GM12878 (cell line): ENCODE data around the gene NKAIN2. TPM values are rescaled to one million over a fixed set of nuclear protein-coding genes. Genes with fewer than 3 reads are reported as not detected.
A peak's percentile ranks its signal among the peaks of the same experiment; 100 is the strongest.

Experiments
- ATAC-seq: fragments of 200-7000 bp; cut with Tn5 transposase; 3 replicates; pipeline ENCODE4 v1.9.1; 2020; ENCODE audit warnings: mild to moderate bottlenecking, moderate library complexity
- Bru-seq: library from RNA; stranded (reverse); fragments of 400-500 nt; gene quantifications from one replicate; lab custom pipeline; 2021; lab: Mats Ljungman, UMichigan
- BruChase-seq, 2 experiments: library from RNA; stranded (reverse); fragments of 400-500 nt; gene quantifications; one replicate each; lab custom pipeline; 2021; lab: Mats Ljungman, UMichigan
- BruUV-seq: library from RNA; stranded (reverse); fragments of 400-500 nt; replicated peaks from 2 replicates; lab custom pipeline; 2021; lab: Mats Ljungman, UMichigan
- CTCF ChIA-PET: fragments of 300-600 bp; sonication (Branson Sonifier 250); formaldehyde crosslinking; extraction: SDS; loops from one replicate; lab custom pipeline; 2021; ENCODE audit warnings: inconsistent platforms; lab: Yijun Ruan, JAX
- POLR2A ChIA-PET: fragments of 350-600 bp; formaldehyde crosslinking; extraction: SDS; loops from one replicate; lab custom pipeline; 2021; ENCODE audit warnings: inconsistent platforms; lab: Charles Lee
- RAD21 ChIA-PET: fragments of 300-600 bp; sonication (Branson Sonifier 250); formaldehyde crosslinking; loops from one replicate; lab custom pipeline; 2023; ENCODE audit warnings: antibody characterized with exemption; ENCODE audit not compliant: unreplicated experiment; lab: Charles Lee
- SMC1A ChIA-PET: fragments of 300-600 bp; sonication (Branson Sonifier 250); formaldehyde crosslinking; loops from one replicate; lab custom pipeline; 2023; ENCODE audit not compliant: unreplicated experiment, uncharacterized antibody; lab: Charles Lee
- DNase-seq: peaks from one replicate; pipeline ENCODE4 v3.0.0-alpha.2; 2011; ENCODE audit warnings: low read depth, low spot score
- FAIRE-seq: peaks from 3 replicates; lab custom pipeline; 2011; peaks lifted over from hg19 to GRCh38; lab: Jason Lieb, UNC
- H2AFZ ChIP-seq: 2 replicates; pipeline ENCODE4 v1.6.0; 2011; ENCODE audit warnings: low read depth, low read length, control low read depth; ENCODE audit not compliant: control insufficient read depth
- H3K27ac ChIP-seq: 2 replicates; pipeline ENCODE4 v1.5.1; 2011; ENCODE audit warnings: control low read depth; ENCODE audit not compliant: control insufficient read depth, insufficient read depth
- H3K27me3 ChIP-seq, 2 experiments: replicated peaks in 1 of 2; 2 replicates each; pipeline versions ENCODE4 v1.6.0 to v1.6.1; 2011; ENCODE audit warnings: low read length in 1 of 2; ENCODE audit not compliant: control insufficient read depth in 2 of 2, insufficient read depth in 2 of 2
- H3K36me3 ChIP-seq, 2 experiments: 2 replicates each; pipeline ENCODE4 v1.5.1; 2011; ENCODE audit warnings: low read length in 1 of 2; ENCODE audit not compliant: control insufficient read depth in 2 of 2, insufficient read depth in 2 of 2
- H3K4me1 ChIP-seq: 2 replicates; pipeline ENCODE4 v1.6.1; 2011; ENCODE audit warnings: mild to moderate bottlenecking, low read length, moderate library complexity, mixed read lengths; ENCODE audit not compliant: control insufficient read depth, insufficient read depth
- H3K4me2 ChIP-seq: 2 replicates; pipeline ENCODE4 v1.6.0; 2011; ENCODE audit warnings: control low read depth; ENCODE audit not compliant: control insufficient read depth, insufficient read depth
- H3K4me3 ChIP-seq: fragments of 200-600 bp; sonication (generic); 2 replicates; pipeline ENCODE4 v1.5.1; 2016
- H3K79me2 ChIP-seq: 2 replicates; pipeline ENCODE4 v1.6.0; 2011; ENCODE audit warnings: low read length; ENCODE audit not compliant: control insufficient read depth, insufficient read depth
- H3K9ac ChIP-seq: 2 replicates; pipeline ENCODE4 v1.8.0; 2011; ENCODE audit warnings: low read length, control low read depth, mixed read lengths; ENCODE audit not compliant: control insufficient read depth, insufficient read depth
- H3K9me3 ChIP-seq: replicated peaks from 3 replicates; pipeline ENCODE4 v1.5.1; 2011; ENCODE audit warnings: mild to moderate bottlenecking, low read length; ENCODE audit not compliant: control insufficient read depth, insufficient read depth
- H4K20me1 ChIP-seq: 2 replicates; pipeline ENCODE4 v1.6.0; 2011; ENCODE audit not compliant: control insufficient read depth, insufficient read depth
- IKZF1 ChIP-seq: fragments of 450-650 bp; conservative IDR thresholded peaks from 2 replicates; pipeline ENCODE4 v1.6.1; 2017; ENCODE audit warnings: antibody characterized with exemption, mild to moderate bottlenecking
- YBX1 ChIP-seq: fragments of 450-650 bp; IDR thresholded peaks from 2 replicates; pipeline ENCODE4 v1.6.1; 2016; ENCODE audit warnings: antibody characterized with exemption
- WGBS: methylation state at CpG from one replicate; pipeline ENCODE4 v1.1.6; 2016; ENCODE audit warnings: low lambda C conversion rate; ENCODE audit not compliant: insufficient replicate concordance, insufficient coverage; ENCODE audit errors: missing lambda C conversion rate; 5-methylcytosine and 5-hydroxymethylcytosine counted together
- in situ Hi-C: fragments of 300-500 bp; cut with MboI; formaldehyde crosslinking; loops from 9 replicates; pipeline ENCODE4 v1.14.3; 2018; ENCODE audit warnings: mixed read lengths
- intact Hi-C: fragments of 100-400 bp; cut with micrococcal nuclease; formaldehyde crosslinking; loops from one replicate; pipeline ENCODE4 v1.14.2; 2022; ENCODE audit not compliant: unreplicated experiment
- long read RNA-seq, 2 experiments: library from polyadenylated mRNA; unstranded; transcript quantifications; one replicate each; pipeline ENCODE4 v2.0.0, GENCODE V29; 2019 to 2020
- polyA minus RNA-seq, 3 experiments: library from RNA; depleted of rRNA, polyadenylated mRNA; stranded (reverse); fragments of >200 nt; gene quantifications; 2 replicates each; pipeline ENCODE4 v1.2.3, GENCODE V29; 2011
- polyA plus RNA-seq, 11 experiments: library from polyadenylated mRNA; depleted of rRNA in 4 of 11; unstranded in 6 of 11; stranded (reverse) in 5 of 11; fragments of >200 nt; fragmentation: Nextera tagmentation in 4 of 11; fragmentation: Illumina TruSeq in 1 of 11; extraction: Ambion mirVana in 4 of 11; extraction: Trizol in 1 of 11; gene quantifications; 1 replicate in 1 of 11; 2 replicates in 10 of 11; pipeline versions ENCODE4 v1.2.1 to v1.2.3, GENCODE V29; 2011 to 2016; ENCODE audit warnings: inconsistent platforms in 2 of 11, missing spikeins in 2 of 11, low read depth in 1 of 11
- total RNA-seq, 4 experiments: library from RNA; depleted of rRNA in 3 of 4; stranded (reverse); fragments of >200 nt in 3 of 4; fragmentation: Illumina TruSeq in 1 of 4; extraction: Trizol in 1 of 4; gene quantifications; 2 replicates each; pipeline versions ENCODE4 v1.2.1 to v1.2.3, GENCODE V29; 2013 to 2021

Gene NKAIN2
- total RNA-seq (2013; cell fraction: nucleolus; rRNA removed), result not detected in 2 replicates
- total RNA-seq (2014; rRNA removed) (not detected in 2 replicates), total RNA-seq (2014; rRNA removed; fragmentation: Illumina TruSeq; extraction: Trizol) (not detected in 2 replicates), total RNA-seq (2021) (not detected in 2 replicates), polyA plus RNA-seq (2011; rRNA removed) (0.03 TPM in 1 of 2 replicates, not detected in the other), polyA plus RNA-seq (2014; fragmentation: Illumina TruSeq; extraction: Trizol) (not detected in 2 replicates), polyA plus RNA-seq (2014; fragmentation: Nextera tagmentation; extraction: Ambion mirVana) (not detected), polyA plus RNA-seq (2014; rRNA removed) (not detected in 2 replicates), polyA plus RNA-seq (2016; fragmentation: Nextera tagmentation; extraction: Ambion mirVana) (not detected), polyA minus RNA-seq (2011; rRNA and poly(A)+ RNA removed) (not detected in 2 replicates), Bru-seq, nascent RNA (percentile 4 among the genes with signal in this experiment), BruChase-seq, experiment 1, labeled RNA remaining after a 6-hour chase (percentile 7 among the genes with signal in this experiment), BruChase-seq, experiment 2, labeled RNA remaining after a 2-hour chase (percentile 9 among the genes with signal in this experiment)
- polyA plus RNA-seq (2011; ENCODE audit: low read depth), result not detected
- polyA plus RNA-seq (2011; cell fraction: cytosol; rRNA removed), result not detected in 2 replicates
- polyA plus RNA-seq (2011; cell fraction: nucleus; rRNA removed), result not detected in 2 replicates
- polyA plus RNA-seq (2012), result not detected in 2 replicates
- polyA minus RNA-seq (2011; cell fraction: cytosol; rRNA and poly(A)+ RNA removed), result not detected in 2 replicates
- not detected in 2 replicates for polyA minus RNA-seq (2011; cell fraction: nucleus; rRNA and poly(A)+ RNA removed)
- long read RNA-seq, experiment 1, result 0 reads
- long read RNA-seq, experiment 2, partial matches to known transcripts, result 0 of 5 reads
- long read RNA-seq, experiment 2, other reads (novel, unspliced or antisense), result 5 of 5 reads

- no peak within 1 kb of the TSS for H3K27ac ChIP-seq
- H2AFZ ChIP-seq, result peak within 1 kb of the TSS; percentile 4; the same call in 1 of the 2 replicates
- H3K9me3 ChIP-seq, result no peaks in the 10 kb centered on the region
- no peaks in the 10 kb centered on the region for H4K20me1 ChIP-seq
- no peak within 1 kb of the TSS for H3K9ac ChIP-seq
- in situ Hi-C loops (loop anchor here (25.0 kb wide), 1 partner anchor 984 kb away; no protein-coding TSS in a partner anchor), intact Hi-C loops (loop anchor here (2.0 to 5.0 kb wide), 2 partner anchors 249 to 993 kb away; no protein-coding TSS in a partner anchor)
- ChIA-PET CTCF (interaction anchor here (1.2 to 1.4 kb wide), 3 partner anchors 27 to 1312 kb away, joined by 4 to 5 read pairs (median 5); no protein-coding TSS in a partner anchor), SMC1A (interaction anchor here (1.3 to 1.4 kb wide), 2 partner anchors 586 to 1310 kb away, joined by 3 to 5 read pairs; no protein-coding TSS in a partner anchor), RAD21 (interaction anchor here (1.4 to 1.8 kb wide), 4 partner anchors 15 to 1311 kb away, joined by 3 to 6 read pairs (median 4); no protein-coding TSS in a partner anchor), POLR2A (no interaction called here)
- peak within 1 kb of the TSS; percentile 41 for H3K4me3 ChIP-seq
- H3K79me2 ChIP-seq, result no peaks in the 10 kb centered on the region
- no peaks in the 10 kb centered on the region for H3K36me3 ChIP-seq
- no TSS peak for BruUV-seq
- peaks cover 3% of the 10 kb centered on the region; the same call in 1 of the 2 replicates for H3K4me1 ChIP-seq
- TF ChIP-seq YBX1 (no peak), IKZF1 (0 out of 2 replicates have a peak, but pooled peaks have one; percentile 14)
- H3K4me2 ChIP-seq, result peak within 1 kb of the TSS; percentile 66
- FAIRE-seq, result no peak
- ATAC-seq, result peak; percentile 25
- H3K27me3 ChIP-seq, result peaks cover 3 to 14% of the 10 kb centered on the region in 2 experiments
- no peak for DNase-seq
- WGBS, result 6% methylated on average over 41 of the region's 84 CpGs
Measured at GRCh38 chr6:123803504-123804013, at the start of gene NKAIN2. TSS of gene NKAIN2 (plus strand) at chr6:123803865.
